Chondrocyte (in vitro differentiated cells): Measurements from ENCODE around the gene VAV2. TPM values are rescaled to one million over a fixed set of nuclear protein-coding genes. Genes with fewer than 3 reads are reported as not detected.
"Not testable (repeated sequence)": the region's sequence is repeated elsewhere in the genome, so short reads cannot be mapped to it uniquely, and the experiment has no call there.

ENCODE experiments used
- DNase-seq: peaks from one replicate; pipeline ENCODE4 v3.0.0; 2021; ENCODE audit warnings: mixed read lengths, low spot score
- H3K27ac Mint-ChIP-seq: one replicate; pipeline ENCODE4 v1.8.0; 2021; ENCODE audit warnings: mild to moderate bottlenecking, moderate library complexity, mixed read lengths; ENCODE audit not compliant: unreplicated experiment
- H3K27me3 Mint-ChIP-seq: 2 replicates; pipeline ENCODE4 v1.8.0; 2021; ENCODE audit warnings: low read depth, mixed read lengths
- H3K36me3 Mint-ChIP-seq: 2 replicates; pipeline ENCODE4 v1.8.0; 2021; ENCODE audit warnings: low read depth, mixed read lengths
- H3K4me1 Mint-ChIP-seq: 2 replicates; pipeline ENCODE4 v1.8.0; 2021; ENCODE audit warnings: low read depth, mild to moderate bottlenecking, mixed read lengths
- H3K4me3 Mint-ChIP-seq: one replicate; pipeline ENCODE4 v1.8.0; 2021; ENCODE audit warnings: mild to moderate bottlenecking, moderate library complexity, mixed read lengths; ENCODE audit not compliant: unreplicated experiment
- H3K9me3 Mint-ChIP-seq: 2 replicates; pipeline ENCODE4 v1.8.0; 2021; ENCODE audit warnings: low read depth, mixed read lengths
- total RNA-seq: library from RNA; stranded (reverse); gene quantifications from 3 replicates; pipeline ENCODE4 v1.2.1, GENCODE V29; 2021
- TF ChIP-seq, protein P1 (sequence below): fragments of 200-600 bp; sonication (generic); IDR thresholded peaks from 2 replicates; pipeline ENCODE4 v1.5.0; 2021; ENCODE audit warnings: antibody characterized with exemption, mild to moderate bottlenecking, moderate library complexity

VAV2 gene
- total RNA-seq, 1 donor from 2014 or later: 17.7 TPM

DNA sequence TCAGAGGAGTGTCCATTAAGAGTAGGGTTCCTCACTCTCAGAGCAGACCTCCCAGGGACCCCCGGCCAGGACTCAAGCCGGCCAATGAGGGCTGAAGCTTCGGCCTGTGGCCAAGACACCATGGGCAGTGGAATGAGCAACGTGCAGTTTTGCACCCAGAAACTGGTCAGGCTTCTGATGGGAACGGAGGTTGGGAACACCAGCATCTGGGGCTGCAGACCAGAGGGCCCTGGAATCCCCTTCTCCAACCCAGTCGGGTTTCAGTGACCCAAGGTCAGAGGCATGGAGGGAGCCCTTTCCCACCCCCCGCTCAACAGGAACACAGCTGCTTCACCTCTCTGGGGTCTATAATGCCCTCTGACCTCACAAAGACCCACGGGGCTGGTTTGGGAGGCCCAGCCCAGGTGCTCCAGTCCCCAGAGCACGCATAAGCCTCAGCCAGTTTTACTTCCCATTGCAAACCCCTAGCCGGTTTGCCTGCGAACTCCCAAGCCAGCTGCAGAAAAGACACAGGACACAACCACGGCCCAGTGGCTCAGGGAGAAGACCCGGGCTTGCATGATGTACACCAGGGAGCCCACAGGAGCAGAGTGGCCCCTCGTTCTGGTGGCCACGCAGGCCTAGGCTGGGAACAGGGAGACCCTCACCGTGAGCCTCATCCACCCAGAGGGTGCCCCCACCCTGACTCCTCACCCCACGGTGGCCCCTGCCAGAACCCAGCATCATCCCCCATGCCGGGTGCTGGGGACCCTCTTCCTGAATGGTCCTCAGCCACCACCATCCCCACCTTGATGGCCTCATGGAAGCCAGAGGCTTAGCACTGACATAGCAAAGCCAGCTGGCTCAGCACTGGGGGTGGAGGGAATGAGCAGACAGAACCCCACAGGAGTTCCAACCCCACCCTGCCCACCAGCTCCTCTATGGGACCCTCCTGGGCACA is 30.6 kb downstream of the VAV2 start:
- H3K4me3 Mint-ChIP-seq: no peak overlapping the region
- peaks cover 13% of the 10 kb centered on the region for H3K9me3 Mint-ChIP-seq
- peak; percentile 68 for DNase-seq
- no peak overlapping the region for H3K27ac Mint-ChIP-seq
- peaks cover 36% of the 10 kb centered on the region for H3K4me1 Mint-ChIP-seq
- TF ChIP-seq, protein P1, sequence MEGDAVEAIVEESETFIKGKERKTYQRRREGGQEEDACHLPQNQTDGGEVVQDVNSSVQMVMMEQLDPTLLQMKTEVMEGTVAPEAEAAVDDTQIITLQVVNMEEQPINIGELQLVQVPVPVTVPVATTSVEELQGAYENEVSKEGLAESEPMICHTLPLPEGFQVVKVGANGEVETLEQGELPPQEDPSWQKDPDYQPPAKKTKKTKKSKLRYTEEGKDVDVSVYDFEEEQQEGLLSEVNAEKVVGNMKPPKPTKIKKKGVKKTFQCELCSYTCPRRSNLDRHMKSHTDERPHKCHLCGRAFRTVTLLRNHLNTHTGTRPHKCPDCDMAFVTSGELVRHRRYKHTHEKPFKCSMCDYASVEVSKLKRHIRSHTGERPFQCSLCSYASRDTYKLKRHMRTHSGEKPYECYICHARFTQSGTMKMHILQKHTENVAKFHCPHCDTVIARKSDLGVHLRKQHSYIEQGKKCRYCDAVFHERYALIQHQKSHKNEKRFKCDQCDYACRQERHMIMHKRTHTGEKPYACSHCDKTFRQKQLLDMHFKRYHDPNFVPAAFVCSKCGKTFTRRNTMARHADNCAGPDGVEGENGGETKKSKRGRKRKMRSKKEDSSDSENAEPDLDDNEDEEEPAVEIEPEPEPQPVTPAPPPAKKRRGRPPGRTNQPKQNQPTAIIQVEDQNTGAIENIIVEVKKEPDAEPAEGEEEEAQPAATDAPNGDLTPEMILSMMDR: no peak
- no peaks in the 10 kb centered on the region for H3K27me3 Mint-ChIP-seq
- peaks cover 5% of the 10 kb centered on the region for H3K36me3 Mint-ChIP-seq

DNA sequence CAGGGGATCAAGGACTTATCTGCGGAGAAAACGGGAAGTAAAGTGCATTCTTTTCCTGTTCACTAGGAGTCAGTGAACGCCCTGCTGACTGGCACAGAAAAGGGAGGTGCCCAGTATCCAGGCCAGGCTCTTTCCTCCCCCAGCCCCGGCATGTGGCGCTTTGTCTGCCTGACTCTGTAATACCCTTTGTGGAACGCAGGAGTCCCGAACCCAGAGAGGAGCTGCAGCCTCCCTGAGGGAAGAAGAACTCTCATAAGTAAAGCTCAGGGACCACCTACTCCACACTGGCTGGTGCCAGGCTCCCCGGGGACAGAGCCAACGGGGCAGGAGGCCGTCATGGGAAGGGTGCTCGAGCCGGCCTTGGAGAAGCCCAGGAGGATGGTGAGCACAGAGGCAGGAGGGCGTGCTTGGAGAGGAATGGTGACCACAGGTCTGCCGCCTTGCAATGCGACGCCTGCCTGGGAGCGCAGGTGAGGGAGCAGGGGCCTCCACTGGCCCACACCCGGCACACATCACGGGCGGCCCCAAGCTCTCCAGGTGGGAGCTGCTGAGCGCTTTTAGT is 31.5 kb downstream of the VAV2 start:
- TF ChIP-seq, protein P1: no peak
- H3K27me3 Mint-ChIP-seq: no peaks in the 10 kb centered on the region
- H3K27ac Mint-ChIP-seq: no peak overlapping the region
- H3K4me3 Mint-ChIP-seq: no peak overlapping the region
- peaks cover 3% of the 10 kb centered on the region for H3K36me3 Mint-ChIP-seq
- H3K4me1 Mint-ChIP-seq: peaks cover 44% of the 10 kb centered on the region
- DNase-seq: peak; percentile 70
- peaks cover 7% of the 10 kb centered on the region for H3K9me3 Mint-ChIP-seq

DNA sequence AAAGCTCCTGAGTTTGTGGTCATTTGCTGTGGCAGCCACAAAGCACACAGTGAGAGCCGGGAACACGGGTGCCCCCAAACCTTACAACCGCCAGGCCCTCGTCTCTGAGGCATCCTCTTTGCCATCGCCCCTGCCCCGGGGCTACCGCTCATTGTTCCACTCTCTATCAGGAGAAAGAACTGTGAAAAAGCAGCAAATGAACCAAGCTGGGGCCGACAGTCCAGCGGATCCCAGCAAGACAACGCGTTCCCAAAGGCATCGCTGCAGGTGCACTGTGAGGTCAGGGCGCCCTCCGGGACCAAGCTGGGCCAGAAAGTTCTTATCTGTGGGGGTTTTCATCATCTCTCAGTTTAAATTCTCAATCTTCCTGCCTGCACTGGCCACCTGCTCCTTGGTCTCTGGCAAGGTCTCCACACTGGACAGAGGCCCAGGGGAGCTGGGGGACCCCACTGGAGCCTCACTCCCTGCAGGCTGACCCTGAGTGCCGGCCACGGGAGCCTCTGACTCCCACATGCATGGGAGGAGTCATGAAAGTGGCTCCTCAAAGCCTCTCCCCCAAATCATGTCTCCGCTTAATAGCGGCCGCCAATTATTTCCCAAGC is 32.1 kb downstream of the VAV2 start:
- H3K4me1 Mint-ChIP-seq: peaks cover 46% of the 10 kb centered on the region
- peak; percentile 76 for DNase-seq
- peaks cover 6% of the 10 kb centered on the region for H3K9me3 Mint-ChIP-seq
- TF ChIP-seq, protein P1: no peak
- no peaks in the 10 kb centered on the region for H3K27me3 Mint-ChIP-seq
- no peak overlapping the region for H3K4me3 Mint-ChIP-seq
- peaks cover 3% of the 10 kb centered on the region for H3K36me3 Mint-ChIP-seq
- no peak overlapping the region for H3K27ac Mint-ChIP-seq

DNA sequence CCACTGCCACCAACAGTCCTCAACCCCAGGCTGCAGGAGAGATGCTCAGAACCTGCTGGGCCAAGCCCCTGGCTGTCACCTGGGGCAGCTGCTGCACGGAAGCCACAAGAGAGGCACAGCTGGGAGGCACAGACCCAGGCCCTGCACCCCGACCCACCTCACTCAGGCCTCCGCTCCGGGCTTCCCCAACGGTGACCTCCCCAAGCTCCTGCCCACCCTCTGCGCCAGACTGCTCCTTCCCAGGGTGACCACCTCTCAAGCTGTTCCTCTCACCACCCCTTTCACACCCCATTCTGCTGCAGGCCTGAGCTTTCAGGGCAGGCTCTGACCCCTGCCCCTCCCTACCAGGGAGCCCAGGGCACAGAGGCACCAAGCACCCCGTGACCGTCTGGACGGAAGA is 33.0 kb downstream of the VAV2 start:
- no peaks in the 10 kb centered on the region for H3K27me3 Mint-ChIP-seq
- TF ChIP-seq, protein P1: no peak
- H3K9me3 Mint-ChIP-seq: no peaks in the 10 kb centered on the region
- DNase-seq: peak; percentile 77
- no peak overlapping the region for H3K4me3 Mint-ChIP-seq
- no peaks in the 10 kb centered on the region for H3K36me3 Mint-ChIP-seq
- peaks cover 55% of the 10 kb centered on the region for H3K4me1 Mint-ChIP-seq
- no peak overlapping the region for H3K27ac Mint-ChIP-seq

DNA sequence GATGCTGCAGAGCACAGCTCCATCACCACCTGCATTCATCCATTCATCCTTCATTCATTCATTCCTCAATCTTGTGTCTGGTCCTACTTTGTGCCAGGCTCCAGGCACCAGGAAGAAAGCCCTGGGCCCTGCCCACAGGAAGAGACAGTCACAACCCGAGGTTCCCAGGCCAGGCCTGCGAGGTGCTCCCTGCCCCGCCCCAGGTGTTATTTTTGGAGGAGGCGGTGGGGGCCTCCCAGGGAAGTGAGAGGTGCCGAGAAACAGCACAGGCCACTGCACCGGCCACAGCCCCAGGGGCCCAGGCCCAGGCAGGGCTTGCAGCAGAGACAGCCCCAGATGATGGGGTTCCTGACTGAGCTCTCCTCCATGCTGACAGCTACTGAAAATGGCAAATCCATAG is 33.4 kb downstream of the VAV2 start:
- no peak overlapping the region for H3K4me3 Mint-ChIP-seq
- no peaks in the 10 kb centered on the region for H3K36me3 Mint-ChIP-seq
- peaks cover 57% of the 10 kb centered on the region for H3K4me1 Mint-ChIP-seq

DNA sequence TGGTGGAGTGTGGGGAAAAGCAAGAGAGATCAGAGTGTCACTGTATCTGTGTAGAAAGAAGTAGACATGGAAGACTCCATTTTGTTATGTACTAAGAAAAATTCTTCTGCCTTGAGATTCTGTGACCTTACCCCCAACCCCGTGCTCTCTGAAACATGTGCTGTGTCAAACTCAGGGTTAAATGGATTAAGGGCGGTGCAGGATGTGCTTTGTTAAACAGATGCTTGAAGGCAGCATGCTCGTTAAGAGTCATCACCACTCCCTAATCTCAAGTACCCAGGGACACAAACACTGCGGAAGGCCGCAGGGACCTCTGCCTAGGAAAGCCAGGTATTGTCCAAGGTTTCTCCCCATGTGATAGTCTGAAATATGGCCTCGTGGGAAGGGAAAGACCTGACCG is 34.4 kb downstream of the VAV2 start:
- H3K27ac Mint-ChIP-seq: peak overlapping the region; percentile 87

More for the DNA sequence above, 33.4 kb downstream of the VAV2 start:
- Mint-ChIP-seq H3K27ac (peak overlapping the region; percentile 18), H3K9me3 (no peaks in the 10 kb centered on the region), H3K27me3 (no peaks in the 10 kb centered on the region)
- DNase-seq: peak; percentile 56
- TF ChIP-seq, protein P1: no peak

More for the DNA sequence above, 34.4 kb downstream of the VAV2 start:
- H3K36me3 Mint-ChIP-seq, H3K9me3 Mint-ChIP-seq, H3K4me3 Mint-ChIP-seq, DNase-seq, H3K27me3 Mint-ChIP-seq: not testable (repeated sequence)
- H3K4me1 Mint-ChIP-seq: peaks cover 56% of the 10 kb centered on the region
